GM19240 (cell line): ENCODE data around the gene MZT2A.
"Not testable (repeated sequence)": the region's sequence is repeated elsewhere in the genome, so short reads cannot be mapped to it uniquely, and the experiment has no call there.

Source experiments
- DNase-seq: peaks from one replicate; pipeline ENCODE4 v3.0.0; 2011; ENCODE audit warnings: low spot score; ENCODE audit not compliant: insufficient read length

Gene MZT2A

GRCh38 chr2:131467722-131468121 is 24.5 kb downstream of the MZT2A start:
- DNase-seq: not testable (repeated sequence)

GRCh38 chr2:131454914-131455313 is 37.3 kb downstream of the MZT2A start:
- DNase-seq: not testable (repeated sequence)

- DNase-seq: not testable (repeated sequence)
Measured at GRCh38 chr2:131451265-131451949, 40.8 kb downstream of the MZT2A start.

GRCh38 chr2:131447981-131448380 is 44.2 kb downstream of the MZT2A start:
- DNase-seq: not testable (repeated sequence)

GRCh38 chr2:131445896-131446295 is 46.3 kb downstream of the MZT2A start:
- no peak for DNase-seq

- not testable (repeated sequence) for DNase-seq
Measured at GRCh38 chr2:131445515-131445797, 46.7 kb downstream of the MZT2A start.

- DNase-seq: not testable (repeated sequence)
Measured at GRCh38 chr2:131444736-131445514, 47.3 kb downstream of the MZT2A start.

GRCh38 chr2:131440742-131441468 is 51.3 kb downstream of the MZT2A start:
- DNase-seq: not testable (repeated sequence)
